Uterus (tissue), 4 donors: ENCODE results near the gene TRAF4. TPM values are rescaled to one million over a fixed set of nuclear protein-coding genes. Genes with fewer than 3 reads are reported as not detected.
"Not testable (repeated sequence)": the region's sequence is repeated elsewhere in the genome, so short reads cannot be mapped to it uniquely, and the experiment has no call there.

ENCODE experiments used
- DNase-seq, 2 donors: peaks; one replicate each; pipeline ENCODE4 v3.0.0-alpha.2; 2019 to 2020
- H3K27ac ChIP-seq, 2 donors: fragments of 200-600 bp; sonication (generic); 1 replicate in 1 of 2; 2 replicates in 1 of 2; pipeline ENCODE4 v1.5.1; 2016 to 2018
- H3K27me3 ChIP-seq, 2 donors: fragments of 200-600 bp; sonication (generic); one replicate each; pipeline ENCODE4 v1.5.1; 2018 to 2019; ENCODE audit warnings: control low read depth in 1 of 2
- H3K36me3 ChIP-seq, 2 donors: fragments of 200-600 bp; sonication (generic); one replicate each; pipeline ENCODE4 v1.5.1; 2019; ENCODE audit warnings: control low read depth in 1 of 2
- H3K4me1 ChIP-seq, 2 donors: fragments of 200-600 bp; sonication (generic); one replicate each; pipeline ENCODE4 v1.5.1; 2018 to 2019; ENCODE audit warnings: control low read depth in 1 of 2
- H3K4me3 ChIP-seq, 2 donors: fragments of 200-600 bp; sonication (generic); 1 replicate in 1 of 2; 2 replicates in 1 of 2; pipeline ENCODE4 v1.5.1; 2018 to 2019; ENCODE audit warnings: mild to moderate bottlenecking in 1 of 2
- H3K9me3 ChIP-seq, 2 donors: fragments of 200-600 bp; sonication (generic); one replicate each; pipeline ENCODE4 v1.5.1; 2019; ENCODE audit warnings: control low read depth in 1 of 2
- CTCF ChIP-seq, 4 experiments: fragments of 200-600 bp in 2 of 4; fragments of 450-650 bp in 2 of 4; sonication (generic) in 2 of 4; IDR thresholded peaks; one replicate each; pipeline ENCODE4 v1.5.1; 2016 to 2019; ENCODE audit warnings: antibody characterized with exemption in 4 of 4, mild to moderate bottlenecking in 2 of 4, moderate library complexity in 1 of 4
- POLR2A ChIP-seq, 2 donors: fragments of 450-650 bp; IDR thresholded peaks; one replicate each; pipeline ENCODE4 v1.6.1; 2016; ENCODE audit warnings: antibody characterized with exemption in 2 of 2, mild to moderate bottlenecking in 1 of 2, moderate library complexity in 1 of 2
- intact Hi-C: fragments of 100-400 bp; cut with DNase I; formaldehyde crosslinking; loops from one replicate; pipeline ENCODE4 v1.15.1; 2023; ENCODE audit warnings: low total_unique reads
- small RNA-seq: library from RNA; depleted of rRNA; stranded (forward); fragments of <200 nt; gene quantifications from one replicate; pipeline ENCODE3, GENCODE V24; 2016
- total RNA-seq, 4 donors: library from RNA; depleted of rRNA in 3 of 4; stranded (reverse); fragments of >200 nt in 3 of 4; gene quantifications; one replicate each; pipeline versions ENCODE4 v1.1.0 to v1.2.4, GENCODE V29; 2014 to 2023
- donor health status: DM: yes; HTN: yes; CAD: no.

Gene TRAF4
- total RNA-seq, 4 donors from 2014 or later: under 0.01 to 22.4 (median 11.4) TPM

- H3K9me3 ChIP-seq: no peaks in the 10 kb centered on the region
- intact Hi-C loops: no loop called here
- H3K4me1 ChIP-seq: no peaks in the 10 kb centered on the region
- H3K27me3 ChIP-seq: no peaks in the 10 kb centered on the region
- H3K27ac ChIP-seq: no peak overlapping the region
- no peaks in the 10 kb centered on the region for H3K36me3 ChIP-seq
- H3K4me3 ChIP-seq: no peak overlapping the region
- DNase-seq: no peak
- no peak for TF ChIP-seq POLR2A (IDR thresholded peaks at IDR 0.05)
- no peak for TF ChIP-seq CTCF (IDR thresholded peaks at IDR 0.05)
Observed at GRCh38 chr17:28788100-28788499, 44.3 kb downstream of the TRAF4 start.

DNA sequence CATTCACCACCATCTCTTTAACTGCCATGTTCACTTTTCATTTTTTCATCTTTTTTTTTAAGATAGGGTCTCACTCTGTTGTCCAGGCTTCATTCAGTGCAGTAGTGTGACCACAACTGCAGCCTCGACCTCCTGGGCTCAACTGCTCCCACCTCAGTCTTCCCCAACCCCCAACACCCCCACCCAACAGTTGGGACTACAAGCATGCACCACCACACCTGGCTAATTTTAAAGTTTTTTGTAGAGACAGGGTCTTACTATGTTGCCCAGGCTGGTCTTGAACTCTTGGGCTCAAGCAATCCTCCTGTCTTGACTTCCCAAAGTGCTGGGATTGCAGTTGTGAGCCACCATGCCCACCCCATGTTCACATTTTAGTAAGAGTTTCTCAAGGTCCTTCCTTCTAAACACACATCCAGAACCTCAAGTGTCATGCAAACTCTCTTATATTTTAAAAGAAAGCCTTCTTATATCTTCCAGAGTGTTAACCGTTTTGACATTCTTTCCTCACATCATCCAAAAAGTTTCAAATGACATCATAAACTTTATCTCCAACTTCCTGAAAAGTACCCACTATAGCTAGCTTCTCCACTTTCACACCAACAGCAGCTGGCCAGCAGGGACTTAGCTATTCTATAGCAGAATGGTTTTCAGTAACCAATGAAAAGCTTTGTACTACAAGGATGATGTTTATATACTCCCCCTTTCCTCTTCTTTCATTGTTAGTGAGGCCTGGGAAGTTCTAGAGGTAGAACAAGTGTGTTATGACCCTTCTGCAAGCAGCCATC is 49.3 kb downstream of the TRAF4 start:
- Histone ChIP-seq H3K4me1 (no peaks in the 10 kb centered on the region), H3K27me3 (no peaks in the 10 kb centered on the region), H3K9me3 (no peaks in the 10 kb centered on the region), H3K27ac (no peak overlapping the region), H3K36me3 (no peaks in the 10 kb centered on the region), H3K4me3 (no peak overlapping the region)
- DNase-seq: no peak
- intact Hi-C loops: no loop called here
- TF ChIP-seq CTCF (IDR thresholded peaks at IDR 0.05) (no peak), POLR2A (IDR thresholded peaks at IDR 0.05) (no peak)

GRCh38 chr17:28794846-28795441 is 51.1 kb downstream of the TRAF4 start:
- intact Hi-C loops, H3K4me3 ChIP-seq, H3K27me3 ChIP-seq, H3K9me3 ChIP-seq, H3K36me3 ChIP-seq, DNase-seq, H3K4me1 ChIP-seq, H3K27ac ChIP-seq: not testable (repeated sequence)

DNA sequence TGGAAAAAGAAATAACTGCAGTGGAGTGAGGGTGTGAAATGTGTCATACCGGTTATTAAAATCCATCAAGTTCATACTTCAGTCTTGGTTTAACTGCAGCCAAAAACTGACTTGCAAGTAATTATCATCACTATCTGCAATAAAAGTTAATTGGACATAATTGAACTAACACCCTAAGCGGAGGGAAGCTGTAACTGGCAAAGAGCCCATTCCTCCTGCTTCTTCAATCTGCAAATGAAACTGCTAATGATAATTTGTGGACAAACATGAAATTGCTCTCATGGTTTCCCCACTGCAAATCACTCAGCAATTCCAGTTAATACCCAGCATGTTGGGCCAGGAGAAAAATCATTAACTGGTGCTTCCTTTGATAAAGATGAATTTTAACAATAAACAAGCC is 52.3 kb downstream of the TRAF4 start:
- intact Hi-C loops: no loop called here
- Histone ChIP-seq H3K27me3 (no peaks in the 10 kb centered on the region), H3K27ac (no peak overlapping the region), H3K9me3 (no peaks in the 10 kb centered on the region), H3K4me1 (no peaks in the 10 kb centered on the region), H3K4me3 (no peak overlapping the region), H3K36me3 (no peaks in the 10 kb centered on the region)
- DNase-seq: no peak
- TF ChIP-seq POLR2A (IDR thresholded peaks at IDR 0.05) (no peak), CTCF (IDR thresholded peaks at IDR 0.05) (no peak)

Small RNA genes within 50 kb of the gene (small RNA-seq; reads per million reads assigned to genes)
- gene SNORD42A (not detected), gene SNORD42B (not detected), gene SNORD4A (not detected), gene SNORD4B (not detected)

Other genes with a start within 250 kb of the TRAF4 start
- not detected for gene FOXN1, start 237.7 kb upstream of the TRAF4 start, total RNA-seq
- gene UNC119, start 191.4 kb upstream of the TRAF4 start, total RNA-seq: 10 to 100 TPM in 3 of 4 donors, 1 to 10 TPM in 1; 4.1 to 28.5 (median 21.6) TPM
- 10 to 100 TPM in 2 of 4 donors, 1 to 10 TPM in 2; 7.2 to 48.3 (median 26.6) TPM for gene PIGS, start 172.5 kb upstream of the TRAF4 start, total RNA-seq
- gene ALDOC, start 167.1 kb upstream of the TRAF4 start, total RNA-seq: 10 to 100 TPM in 2 of 4 donors, 1 to 10 TPM in 2; 4.1 to 17.8 (median 11.1) TPM
- gene SPAG5, start 145.0 kb upstream of the TRAF4 start, total RNA-seq: 10 to 100 TPM in 1 of 4 donors, 1 to 10 TPM in 2, not detected in 1; 1.5 to 21.4 (median 7.0) TPM
- 10 to 100 TPM in 2 of 4 donors, 1 to 10 TPM in 1, not detected in 1; 5.9 to 19.6 (median 11.3) TPM for gene RSKR, start 129.8 kb upstream of the TRAF4 start, total RNA-seq
- 100 to 1,000 TPM in 1 of 4 donors, 10 to 100 TPM in 3; 35.0 to 126 (median 68.5) TPM for gene BLTP2, start 98.9 kb upstream of the TRAF4 start, total RNA-seq
- gene SDF2, start 82.1 kb upstream of the TRAF4 start, total RNA-seq: 10 to 100 TPM; 35.9 to 50.1 (median 43.3) TPM
- 10 to 100 TPM; 15.3 to 84.5 (median 47.5) TPM for gene SUPT6H, start 81.8 kb upstream of the TRAF4 start, total RNA-seq
- gene PROCA1, start 32.1 kb upstream of the TRAF4 start, total RNA-seq: 1 to 10 TPM in 2 of 4 donors, not detected in 2; 2.6 to 3.6 TPM
- 100 to 1,000 TPM; 113 to 411 (median 126) TPM for gene RAB34, start 26.1 kb upstream of the TRAF4 start, total RNA-seq
- 1,000 to 10,000 TPM in 2 of 4 donors, 100 to 1,000 TPM in 2; 244 to 1,659 (median 911) TPM for gene RPL23A, start 24.0 kb upstream of the TRAF4 start, total RNA-seq
- 1 to 10 TPM in 2 of 4 donors, not detected in 2; 1.3 to 1.4 TPM for gene TLCD1, start 17.8 kb upstream of the TRAF4 start, total RNA-seq
- gene NEK8, start 15.2 kb upstream of the TRAF4 start, total RNA-seq: 1 to 10 TPM in 3 of 4 donors, not detected in 1; 1.2 to 5.0 (median 1.3) TPM
- 10 to 100 TPM in 1 of 4 donors, 1 to 10 TPM in 3; 2.4 to 24.3 (median 4.2) TPM for gene FAM222B, start 98.8 kb downstream of the TRAF4 start, total RNA-seq
- 10 to 100 TPM; 19.0 to 67.6 (median 32.3) TPM for gene ERAL1, start 111.0 kb downstream of the TRAF4 start, total RNA-seq
- gene FLOT2, start 153.7 kb downstream of the TRAF4 start, total RNA-seq: 100 to 1,000 TPM in 1 of 4 donors, 10 to 100 TPM in 3; 31.3 to 117 (median 37.4) TPM
- gene DHRS13, start 159.1 kb downstream of the TRAF4 start, total RNA-seq: 10 to 100 TPM in 3 of 4 donors, under 1 TPM in 1; 0.26 to 17.4 (median 13.6) TPM
- gene PHF12, start 207.5 kb downstream of the TRAF4 start, total RNA-seq: 10 to 100 TPM; 22.1 to 78.4 (median 55.2) TPM